Measurements from ENCODE around the gene RNF123.
"Not testable (repeated sequence)": the region's sequence is repeated elsewhere in the genome, so short reads cannot be mapped to it uniquely, and the experiment has no call there.

DNA sequence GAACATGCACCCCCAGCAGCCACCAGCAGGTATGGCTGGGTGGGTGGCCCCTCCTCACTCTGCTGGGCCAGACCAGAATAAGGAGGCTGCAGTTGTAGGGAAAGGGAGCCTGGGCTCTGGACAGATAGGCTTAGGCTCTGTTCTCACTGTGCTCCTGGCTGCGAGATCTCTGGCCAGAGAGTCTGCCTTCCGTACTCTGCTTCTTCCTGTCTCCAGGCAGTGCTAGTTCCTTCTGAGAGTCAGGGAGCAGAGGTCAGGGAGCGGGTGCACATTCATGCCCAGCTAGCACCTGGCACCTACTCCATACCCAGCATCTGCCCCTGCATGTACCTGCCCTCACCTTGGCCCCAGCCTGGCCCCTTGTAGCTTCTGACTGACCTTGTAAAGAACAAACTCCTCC lies 2.1 kb downstream of the RNF123 start:
- TF ChIP-seq, protein P1, sequence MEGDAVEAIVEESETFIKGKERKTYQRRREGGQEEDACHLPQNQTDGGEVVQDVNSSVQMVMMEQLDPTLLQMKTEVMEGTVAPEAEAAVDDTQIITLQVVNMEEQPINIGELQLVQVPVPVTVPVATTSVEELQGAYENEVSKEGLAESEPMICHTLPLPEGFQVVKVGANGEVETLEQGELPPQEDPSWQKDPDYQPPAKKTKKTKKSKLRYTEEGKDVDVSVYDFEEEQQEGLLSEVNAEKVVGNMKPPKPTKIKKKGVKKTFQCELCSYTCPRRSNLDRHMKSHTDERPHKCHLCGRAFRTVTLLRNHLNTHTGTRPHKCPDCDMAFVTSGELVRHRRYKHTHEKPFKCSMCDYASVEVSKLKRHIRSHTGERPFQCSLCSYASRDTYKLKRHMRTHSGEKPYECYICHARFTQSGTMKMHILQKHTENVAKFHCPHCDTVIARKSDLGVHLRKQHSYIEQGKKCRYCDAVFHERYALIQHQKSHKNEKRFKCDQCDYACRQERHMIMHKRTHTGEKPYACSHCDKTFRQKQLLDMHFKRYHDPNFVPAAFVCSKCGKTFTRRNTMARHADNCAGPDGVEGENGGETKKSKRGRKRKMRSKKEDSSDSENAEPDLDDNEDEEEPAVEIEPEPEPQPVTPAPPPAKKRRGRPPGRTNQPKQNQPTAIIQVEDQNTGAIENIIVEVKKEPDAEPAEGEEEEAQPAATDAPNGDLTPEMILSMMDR (IDR thresholded peaks at IDR 0.05): not testable (repeated sequence)
- TF ChIP-seq POLR2A, EP300 (IDR thresholded peaks at IDR 0.05): not testable (repeated sequence)
